HG02938 (cell line): ENCODE results near the gene MERTK.
"Not testable (repeated sequence)": the region's sequence is repeated elsewhere in the genome, so short reads cannot be mapped to it uniquely, and the experiment has no call there.

Experiments used
- ATAC-seq: cut with Tn5 transposase; IDR thresholded peaks from one replicate; pipeline ENCODE4 v1.9.1; 2021; ENCODE audit warnings: mild to moderate bottlenecking, moderate library complexity; ENCODE audit not compliant: unreplicated experiment

The MERTK gene

GRCh38 chr2:112065966-112066365 lies 167.6 kb downstream of the MERTK start:
- ATAC-seq, result no peak

- not testable (repeated sequence) for ATAC-seq
Measured at GRCh38 chr2:112069794-112070193, 171.4 kb downstream of the MERTK start.

- ATAC-seq, result no peak
Measured at GRCh38 chr2:112073875-112074274, 175.5 kb downstream of the MERTK start.

GRCh38 chr2:112074506-112074905 lies 176.1 kb downstream of the MERTK start:
- ATAC-seq, result no peak

- ATAC-seq, result no peak
Measured at GRCh38 chr2:112075490-112076260, 177.3 kb downstream of the MERTK start.

- no peak for ATAC-seq
Measured at GRCh38 chr2:112077814-112078213, 179.4 kb downstream of the MERTK start.
